ENCODE measurements around the gene CPN1. TPM values are rescaled to one million over a fixed set of nuclear protein-coding genes. Genes with fewer than 3 reads are reported as not detected.

The CPN1 gene
- total RNA-seq = not detected in 2 replicates

DNA sequence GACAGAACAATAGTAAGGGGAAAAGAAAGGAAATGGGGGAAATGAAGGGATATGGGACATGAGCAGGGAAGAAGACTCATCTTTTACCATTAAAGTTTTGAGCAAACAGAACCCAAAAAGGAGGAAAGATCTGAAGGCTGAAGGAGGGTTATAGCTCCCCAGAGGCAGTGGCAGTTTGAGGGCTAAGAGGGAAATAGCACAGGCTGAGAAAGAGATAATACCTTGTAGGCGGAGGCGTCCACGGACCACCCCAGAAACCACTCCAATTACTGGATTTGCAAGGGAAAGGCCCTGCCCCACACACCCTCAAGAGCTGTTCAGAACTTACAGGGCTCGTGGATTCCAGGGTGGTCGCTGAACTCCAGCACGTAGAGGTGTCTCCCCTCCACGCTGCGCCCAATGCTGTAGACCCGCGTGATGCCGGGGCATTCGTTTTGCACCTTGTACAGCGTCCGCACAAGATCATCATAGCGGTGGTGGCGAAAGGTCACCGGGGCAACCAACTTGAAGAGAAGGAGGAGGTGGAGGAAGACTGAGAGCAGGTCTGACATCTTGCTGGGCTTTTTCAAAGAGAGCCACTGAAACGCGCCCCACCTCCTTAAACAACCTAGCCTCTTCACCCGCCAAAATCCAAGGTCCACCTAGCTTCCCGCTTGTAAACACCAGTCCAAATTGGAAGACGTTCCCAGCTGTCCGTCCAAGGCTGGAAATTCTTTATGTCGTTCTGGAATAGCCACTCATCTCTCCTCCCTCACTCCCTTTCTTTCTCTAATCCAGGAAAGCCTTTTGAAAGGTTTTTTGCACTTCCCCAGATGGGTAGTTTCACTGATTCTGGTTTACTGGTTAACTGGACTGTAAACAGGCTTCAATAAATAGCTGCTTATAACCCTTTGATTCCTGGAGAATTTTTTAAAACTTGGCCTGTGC, at the start of gene CPN1:
Gene CPN1, minus strand, starts transcription at position 795 of the 927 bp plus-strand sequence. Its CDS starts 244 bp downstream, at position 551.

DNA sequence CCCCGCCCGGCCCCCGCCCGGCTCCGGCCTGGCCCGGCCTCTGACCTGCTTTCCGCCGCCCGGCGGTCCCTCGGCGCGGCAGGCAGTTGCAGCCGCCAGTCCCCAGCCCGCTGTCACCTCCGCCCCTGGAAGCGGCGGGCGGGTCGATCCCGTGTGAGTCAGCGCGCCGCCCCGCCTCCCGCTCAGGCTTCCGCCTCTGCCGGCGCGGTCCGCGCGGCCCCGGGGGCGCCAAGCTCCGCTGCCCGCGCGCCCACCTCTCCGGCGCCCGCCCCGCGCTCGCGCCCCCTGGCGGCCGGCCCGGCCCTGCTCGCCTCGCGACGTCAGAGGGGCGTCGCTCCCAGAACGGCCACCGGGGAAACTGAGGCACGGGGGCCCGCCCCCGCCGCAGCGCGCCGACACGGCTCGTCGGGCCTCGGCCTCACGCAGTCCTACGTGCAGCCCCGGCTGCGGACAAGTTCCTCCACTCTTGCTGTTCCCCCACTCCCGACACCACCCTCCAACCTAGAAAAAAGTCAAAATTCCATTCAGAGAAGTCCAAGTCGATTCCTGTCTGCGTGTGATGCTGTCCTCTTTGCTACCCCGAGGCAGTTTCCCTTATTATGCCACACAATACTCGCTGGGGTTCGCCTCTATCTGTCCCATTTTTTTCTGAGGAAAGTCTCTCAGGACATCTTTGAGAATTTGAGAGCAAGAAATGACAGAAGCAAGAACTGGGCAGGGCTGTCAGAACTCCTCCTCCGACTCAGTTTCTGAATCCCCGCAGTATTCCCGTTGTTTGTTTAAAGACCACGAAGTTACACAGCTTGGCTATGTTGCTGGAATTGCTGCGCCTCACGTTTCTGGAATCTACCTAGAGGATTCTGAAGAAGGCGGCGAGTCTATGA, 71.6 kb downstream of the CPN1 start, which contains the start of gene DNMBP:
Gene DNMBP, minus strand, starts transcription at position 155 of the 884 bp plus-strand sequence. CDS start 37,823 bp downstream, outside the sequence.

Other genes starting within 250 kb of the CPN1 start
- gene DNMBP, start 71.9 kb downstream of the CPN1 start, total RNA-seq = 21.4 and 26.0 TPM in 2 replicates
- 37.4 and 42.2 TPM in 2 replicates for gene ERLIN1, start 104.2 kb upstream of the CPN1 start, total RNA-seq
- gene CHUK, start 147.7 kb upstream of the CPN1 start, total RNA-seq = 19.4 and 19.5 TPM in 2 replicates
- 26.7 and 31.2 TPM in 2 replicates for gene CWF19L1, start 185.8 kb upstream of the CPN1 start, total RNA-seq
- 68.8 and 77.6 TPM in 2 replicates for gene BLOC1S2, start 204.8 kb upstream of the CPN1 start, total RNA-seq
- not detected in 2 replicates for gene PKD2L1, start 248.4 kb upstream of the CPN1 start, total RNA-seq